ENCODE results near the gene CCNB2. TPM values are rescaled to one million over a fixed set of nuclear protein-coding genes. Genes with fewer than 3 reads are reported as not detected.

CCNB2 gene
- total RNA-seq, 2 donors from 2014 or later, result 2.1 TPM; not detected in 1

- no peaks in the 10 kb centered on the region for H3K4me1 ChIP-seq
- H3K9me3 ChIP-seq, result no peaks in the 10 kb centered on the region
- no peak overlapping the region for H3K27ac ChIP-seq
- no peak for DNase-seq (ENCODE audit: low spot score)
- no peak for TF ChIP-seq CTCF (IDR thresholded peaks at IDR 0.05)
- no peaks in the 10 kb centered on the region for H3K27me3 ChIP-seq
- no peak overlapping the region for H3K4me3 ChIP-seq
- H3K36me3 ChIP-seq, result peaks cover 40% of the 10 kb centered on the region
Measured at GRCh38 chr15:59074607-59075006, 30.3 kb upstream of the CCNB2 start.

- H3K36me3 ChIP-seq, result peaks cover 46% of the 10 kb centered on the region
- no peak overlapping the region for H3K4me3 ChIP-seq
- no peak for TF ChIP-seq CTCF (IDR thresholded peaks at IDR 0.05)
- no peak overlapping the region for H3K27ac ChIP-seq
- H3K9me3 ChIP-seq, result no peaks in the 10 kb centered on the region
- DNase-seq (ENCODE audit: low spot score), result no peak
- H3K27me3 ChIP-seq, result no peaks in the 10 kb centered on the region
- H3K4me1 ChIP-seq, result no peaks in the 10 kb centered on the region
Measured at GRCh38 chr15:59087731-59088130, 17.2 kb upstream of the CCNB2 start.

- Histone ChIP-seq H3K36me3 (peaks cover 54% of the 10 kb centered on the region), H3K9me3 (no peaks in the 10 kb centered on the region), H3K4me1 (no peaks in the 10 kb centered on the region), H3K27ac (no peak overlapping the region), H3K27me3 (no peaks in the 10 kb centered on the region), H3K4me3 (no peak overlapping the region)
- no peak for DNase-seq (ENCODE audit: low spot score)
- TF ChIP-seq CTCF (IDR thresholded peaks at IDR 0.05), result no peak
Measured at GRCh38 chr15:59094077-59094476, 10.9 kb upstream of the CCNB2 start.

GRCh38 chr15:59096429-59096828 lies 8.5 kb upstream of the CCNB2 start:
- H3K4me1 ChIP-seq, result no peaks in the 10 kb centered on the region
- no peak for DNase-seq (ENCODE audit: low spot score)
- no peak overlapping the region for H3K27ac ChIP-seq
- no peaks in the 10 kb centered on the region for H3K27me3 ChIP-seq
- no peak overlapping the region for H3K4me3 ChIP-seq
- TF ChIP-seq CTCF (IDR thresholded peaks at IDR 0.05), result no peak
- no peaks in the 10 kb centered on the region for H3K9me3 ChIP-seq
- H3K36me3 ChIP-seq, result peaks cover 48% of the 10 kb centered on the region

GRCh38 chr15:59099162-59099685 lies 5.7 kb upstream of the CCNB2 start:
- no peak overlapping the region for H3K4me3 ChIP-seq
- no peaks in the 10 kb centered on the region for H3K27me3 ChIP-seq
- H3K36me3 ChIP-seq, result peaks cover 30% of the 10 kb centered on the region
- no peak for TF ChIP-seq CTCF (IDR thresholded peaks at IDR 0.05)
- no peak overlapping the region for H3K27ac ChIP-seq
- DNase-seq (ENCODE audit: low spot score), result no peak
- no peaks in the 10 kb centered on the region for H3K4me1 ChIP-seq
- H3K9me3 ChIP-seq, result no peaks in the 10 kb centered on the region

GRCh38 chr15:59104602-59104911 lies 389 bp upstream of the CCNB2 start:
- H3K4me3 ChIP-seq, result peak overlapping the region; percentile 49 to 63

More at GRCh38 chr15:59104602-59104911, 389 bp upstream of the CCNB2 start:
- H3K4me1 ChIP-seq, result peaks cover 0 to 6% of the 10 kb centered on the region in 2 donors
- no peaks in the 10 kb centered on the region for H3K27me3 ChIP-seq
- H3K36me3 ChIP-seq, result peaks cover 7% of the 10 kb centered on the region
- TF ChIP-seq CTCF (IDR thresholded peaks at IDR 0.05), result no peak
- no peak overlapping the region for H3K27ac ChIP-seq
- no peaks in the 10 kb centered on the region for H3K9me3 ChIP-seq
- DNase-seq (ENCODE audit: low spot score), result no peak
